Measurements from ENCODE around the gene YWHAG. TPM values are rescaled to one million over a fixed set of nuclear protein-coding genes. Genes with fewer than 3 reads are reported as not detected.

YWHAG gene
- total and polyA plus RNA-seq, 2 of the 13 experiments (the other 11 are each of a cell fraction or from before 2014, with no cell fraction given), result 36.9 to 67.5 TPM

- TF ChIP-seq ZFP91 (CRISPR knock-in tag; IDR thresholded peaks at IDR 0.05; ENCODE audit: borderline replicate concordance), result peak; percentile 87
- TF ChIP-seq ZFP62 (CRISPR knock-in tag; IDR thresholded peaks at IDR 0.05), result no peak
- TF ChIP-seq TEAD3 (CRISPR knock-in tag; optimal IDR thresholded peaks at IDR 0.05; ENCODE audit: borderline replicate concordance), result peak; percentile 13
- peak; percentile 82 for TF ChIP-seq PITX1 (CRISPR knock-in tag; IDR thresholded peaks at IDR 0.05)
- TF ChIP-seq GABPA (IDR thresholded peaks at IDR 0.05; ENCODE audit: low read depth, low read length), result peak; percentile 28; the same call in 1 of the 2 replicates
- 0 out of 2 replicates have a peak, but pooled peaks have one; percentile 35 for TF ChIP-seq GABPA (CRISPR knock-in tag; IDR thresholded peaks at IDR 0.05; ENCODE audit: low read depth)
- TF ChIP-seq ZNF605 (CRISPR knock-in tag; IDR thresholded peaks at IDR 0.05), result no peak
- TF ChIP-seq FOXC1 (CRISPR knock-in tag; IDR thresholded peaks at IDR 0.05; ENCODE audit: borderline replicate concordance), result peak; percentile 38
- peak; percentile 93 for TF ChIP-seq ZNF547 (CRISPR knock-in tag; IDR thresholded peaks at IDR 0.05)
- peak; percentile 43; the same call in 1 of the 2 replicates for TF ChIP-seq ZC3H4 (CRISPR knock-in tag; IDR thresholded peaks at IDR 0.05; ENCODE audit: borderline replicate concordance)
- TF ChIP-seq NFAT5 (CRISPR knock-in tag; IDR thresholded peaks at IDR 0.05), result peak; percentile 65; the same call in 1 of the 2 replicates
- TF ChIP-seq NCOA1 (CRISPR knock-in tag; IDR thresholded peaks at IDR 0.05), result peak; percentile 90; the same call in 1 of the 2 replicates
- peak; percentile 91 for TF ChIP-seq ZNF280B (CRISPR knock-in tag; IDR thresholded peaks at IDR 0.05; ENCODE audit: borderline replicate concordance)
- TF ChIP-seq SOX5 (CRISPR knock-in tag; IDR thresholded peaks at IDR 0.05; ENCODE audit: borderline replicate concordance), result 0 out of 2 replicates have a peak, but pooled peaks have one; percentile 27
- TF ChIP-seq KAT7 (CRISPR knock-in tag; IDR thresholded peaks at IDR 0.05; ENCODE audit: borderline replicate concordance), result peak; percentile 80; the same call in 1 of the 2 replicates
- TF ChIP-seq ZNF564 (CRISPR knock-in tag; IDR thresholded peaks at IDR 0.05), result no peak
- TF ChIP-seq ZSCAN30 (CRISPR knock-in tag; IDR thresholded peaks at IDR 0.05), result peak; percentile 71
- TF ChIP-seq MATR3 (CRISPR knock-in tag; IDR thresholded peaks at IDR 0.05), result no peak
- no peak; the same call in 1 of the 2 replicates for TF ChIP-seq CBX5 (CRISPR knock-in tag; IDR thresholded peaks at IDR 0.05; ENCODE audit: borderline replicate concordance)
Measured at GRCh38 chr7:76393116-76394031, 34.6 kb upstream of the YWHAG start (continued).
